Measurements from ENCODE around the gene SLC49A3.
"Not testable (repeated sequence)": the region's sequence is repeated elsewhere in the genome, so short reads cannot be mapped to it uniquely, and the experiment has no call there.

The SLC49A3 gene

DNA sequence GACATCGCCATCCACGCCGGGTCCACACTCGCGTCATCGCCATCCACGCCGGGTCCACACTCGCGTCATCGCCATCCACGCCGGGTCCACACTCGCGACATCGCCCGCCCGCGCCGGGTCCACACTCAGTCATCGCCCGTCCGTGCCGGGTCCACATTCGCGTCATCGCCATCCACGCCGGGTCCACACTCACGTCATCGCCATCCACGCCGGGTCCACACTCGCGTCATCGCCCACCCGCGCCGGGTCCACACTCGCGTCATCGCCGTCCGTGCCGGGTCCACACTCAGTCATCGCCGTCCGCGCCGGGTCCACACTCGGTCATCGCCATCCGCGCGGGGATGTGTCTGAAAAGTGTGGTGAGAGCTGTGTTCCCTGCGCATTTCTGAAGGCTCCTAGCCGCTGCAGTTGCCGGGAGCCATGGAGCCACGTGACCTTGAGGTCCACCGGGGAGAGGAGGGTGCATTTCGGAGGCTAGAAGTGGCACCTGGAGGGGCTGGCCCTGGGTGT lies 34.0 kb upstream of the SLC49A3 start:
- DNase-seq (ENCODE audit: insufficient read length, low spot score) (no peak), FAIRE-seq (no peak)

GRCh38 chr4:722169-722725 lies 33.3 kb upstream of the SLC49A3 start:
- no peak for DNase-seq (ENCODE audit: insufficient read length, low spot score)
- FAIRE-seq = no peak

DNA sequence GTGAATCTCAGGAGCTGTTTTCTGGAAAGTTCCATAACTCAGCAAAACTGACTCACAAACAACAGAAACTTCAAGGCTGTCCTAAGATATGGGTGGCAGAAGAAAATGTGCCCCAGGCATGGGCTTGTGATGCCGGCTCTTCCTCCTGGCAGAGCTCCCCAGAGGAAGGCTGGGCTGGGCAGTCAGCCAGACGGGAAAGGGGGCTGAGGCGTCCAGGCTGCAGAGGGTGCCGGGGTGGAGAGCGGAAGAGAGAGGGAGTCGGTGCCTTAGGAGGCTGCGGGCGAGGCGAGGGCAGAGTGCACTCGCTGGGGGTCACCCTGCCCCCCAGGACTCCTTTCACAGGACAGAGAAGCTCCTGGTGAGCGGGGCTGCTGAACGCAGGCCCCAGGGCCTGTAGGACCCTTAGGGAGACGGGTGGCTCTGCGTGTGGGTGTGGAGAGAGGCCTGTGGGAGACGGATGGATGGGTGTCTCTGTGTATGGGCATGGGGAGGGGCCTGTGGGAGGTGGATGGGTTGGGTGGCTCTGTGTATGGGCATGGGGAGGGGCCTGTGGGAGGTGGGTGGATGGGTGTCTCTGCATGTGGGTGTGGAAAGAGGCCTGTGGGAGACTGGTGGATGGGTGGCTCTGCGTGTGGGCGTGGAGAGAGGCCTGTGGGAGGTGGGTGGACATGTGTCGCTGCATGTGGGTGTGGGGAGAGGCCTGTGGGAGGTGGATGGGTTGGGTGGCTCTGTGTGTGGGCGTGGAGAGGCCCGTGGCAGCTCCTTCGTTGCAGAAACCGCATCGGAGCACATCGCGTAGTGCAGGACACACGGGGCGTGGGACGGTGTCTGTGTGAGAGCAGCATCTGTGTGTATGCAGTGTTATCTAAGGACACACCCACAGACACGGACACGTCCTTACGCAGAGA lies 32.6 kb upstream of the SLC49A3 start:
- DNase-seq (ENCODE audit: insufficient read length, low spot score) (no peak), FAIRE-seq (no peak)

GRCh38 chr4:720111-720860 lies 31.3 kb upstream of the SLC49A3 start:
- FAIRE-seq = no peak
- no peak for DNase-seq (ENCODE audit: insufficient read length, low spot score)

DNA sequence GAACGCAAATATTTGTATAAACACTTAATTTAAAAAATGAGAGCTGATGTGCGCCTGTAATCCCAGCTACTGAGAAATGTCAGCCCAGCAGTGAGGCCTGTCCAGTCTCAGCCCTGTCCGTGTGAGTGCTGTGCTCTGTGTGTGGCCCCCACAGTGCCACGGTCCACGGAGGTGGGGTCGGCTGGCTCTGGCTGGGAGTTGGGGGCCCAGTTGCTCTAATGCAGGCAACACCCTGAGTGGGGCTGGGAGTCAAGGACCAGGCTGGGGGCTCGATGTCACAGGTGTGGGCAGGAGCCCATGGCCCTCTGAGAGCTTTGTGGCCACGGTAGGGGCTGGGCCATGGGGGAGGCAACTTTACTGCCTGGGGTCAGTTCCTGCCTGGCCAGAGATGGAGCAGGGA lies 29.5 kb upstream of the SLC49A3 start:
- no peak for FAIRE-seq

DNA sequence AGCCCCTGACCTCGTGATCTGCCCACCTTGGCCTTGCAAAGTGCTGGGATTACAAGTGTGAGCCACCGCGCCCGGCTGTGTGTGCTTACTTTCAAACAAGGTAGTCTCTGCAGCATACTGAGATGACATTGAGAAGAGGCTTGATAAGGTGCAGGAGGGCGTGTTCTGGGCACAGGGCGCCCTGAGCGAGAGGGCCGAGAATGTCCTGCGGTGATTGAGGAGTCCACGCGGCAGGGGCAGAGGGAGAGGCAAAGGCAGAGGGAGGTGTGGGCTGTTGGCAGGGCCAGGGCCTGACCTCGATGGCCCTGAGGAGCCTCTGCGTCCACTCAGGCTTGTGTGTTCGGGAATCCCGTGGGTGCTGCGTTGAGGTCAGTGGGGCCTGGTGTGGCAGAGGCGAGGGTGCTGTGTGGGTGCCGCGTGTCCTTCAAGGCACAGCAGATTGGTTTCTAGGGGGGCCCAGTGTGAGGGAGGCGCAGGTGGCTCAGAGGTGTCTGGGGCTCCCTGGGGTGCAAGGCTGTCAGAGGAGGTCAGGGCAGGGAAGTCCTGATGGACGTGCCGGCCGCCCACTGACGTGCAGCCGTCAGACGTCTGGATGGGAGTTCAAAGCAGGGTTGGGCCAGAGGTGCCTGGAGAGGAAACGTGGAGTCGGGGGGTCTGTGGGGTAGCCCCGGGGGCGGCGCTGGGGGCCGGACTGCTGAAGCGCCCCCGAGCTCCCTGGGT lies 28.8 kb upstream of the SLC49A3 start:
- FAIRE-seq = no peak
- no peak for DNase-seq (ENCODE audit: insufficient read length, low spot score)

More for the DNA sequence above, 29.5 kb upstream of the SLC49A3 start:
- no peak for DNase-seq (ENCODE audit: insufficient read length, low spot score)

DNA sequence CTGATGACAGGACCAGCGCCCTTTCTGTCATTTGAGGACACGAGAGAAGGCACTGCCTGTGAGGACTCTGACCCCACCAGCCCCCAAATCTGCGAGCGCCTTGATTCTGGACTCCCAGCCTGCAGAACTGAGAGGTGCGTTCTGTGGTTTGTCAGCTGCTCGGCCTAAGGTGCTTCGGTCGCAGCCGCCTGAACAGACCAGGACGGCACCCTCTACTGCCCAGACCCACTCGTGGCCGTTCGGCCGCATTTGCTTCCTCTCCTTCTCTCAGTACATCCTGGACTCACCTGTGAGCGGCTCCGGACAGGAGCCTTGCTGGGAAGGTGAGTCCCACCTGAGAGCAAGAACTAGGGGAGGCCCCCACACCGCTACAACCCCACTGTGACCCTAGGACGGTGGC lies 25.1 kb upstream of the SLC49A3 start:
- FAIRE-seq = no peak

GRCh38 chr4:712916-713632 lies 24.1 kb upstream of the SLC49A3 start:
- FAIRE-seq (no peak), DNase-seq (ENCODE audit: insufficient read length, low spot score) (no peak)

More for the DNA sequence above, 25.1 kb upstream of the SLC49A3 start:
- DNase-seq (ENCODE audit: insufficient read length, low spot score) = no peak

DNA sequence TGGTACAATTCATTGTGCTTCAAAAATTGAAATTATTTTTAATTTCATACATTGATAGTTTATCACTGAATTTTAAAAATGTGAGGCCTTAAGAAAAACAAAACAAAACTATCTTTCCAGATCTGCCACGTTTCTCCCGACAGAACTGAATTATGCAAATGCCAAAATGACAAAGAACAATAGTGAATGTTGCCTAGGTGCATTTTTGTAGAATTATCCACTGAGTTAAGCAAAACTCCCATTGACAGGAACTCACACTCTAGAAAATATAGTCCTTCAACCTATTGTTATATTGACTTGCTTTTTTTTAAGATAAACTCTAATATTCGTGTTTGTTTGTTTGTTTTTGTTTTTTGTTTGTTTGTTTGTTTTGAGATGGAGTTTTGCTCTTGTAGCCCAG lies 23.1 kb upstream of the SLC49A3 start:
- no peak for FAIRE-seq
- DNase-seq (ENCODE audit: insufficient read length, low spot score) = no peak

DNA sequence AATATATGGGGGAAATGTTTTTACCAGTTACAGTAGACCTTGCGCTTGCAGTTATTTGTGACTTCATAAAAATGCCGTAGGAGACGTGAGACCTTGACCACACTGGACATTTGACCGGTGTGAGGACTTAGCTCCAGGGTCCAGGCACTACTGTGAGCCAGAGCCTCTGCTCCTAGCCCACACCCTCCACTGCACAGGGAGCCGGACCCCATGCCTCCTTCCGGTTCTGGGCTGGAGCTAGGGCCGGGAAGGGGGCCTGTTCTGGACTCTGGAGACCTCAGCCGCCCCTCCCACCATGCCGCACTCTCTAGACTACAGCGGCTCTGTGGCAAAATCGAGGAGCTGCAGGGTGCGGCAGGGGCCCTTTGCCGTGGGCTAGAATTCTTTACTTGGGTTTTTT lies 22.0 kb upstream of the SLC49A3 start:
- FAIRE-seq (no peak), DNase-seq (ENCODE audit: insufficient read length, low spot score) (no peak)

- FAIRE-seq (no peak), DNase-seq (ENCODE audit: insufficient read length, low spot score) (no peak)
Measured at GRCh38 chr4:710116-710515, 21.2 kb upstream of the SLC49A3 start.

GRCh38 chr4:709348-709747 lies 20.4 kb upstream of the SLC49A3 start:
- DNase-seq (ENCODE audit: insufficient read length, low spot score) (no peak), FAIRE-seq (no peak)

DNA sequence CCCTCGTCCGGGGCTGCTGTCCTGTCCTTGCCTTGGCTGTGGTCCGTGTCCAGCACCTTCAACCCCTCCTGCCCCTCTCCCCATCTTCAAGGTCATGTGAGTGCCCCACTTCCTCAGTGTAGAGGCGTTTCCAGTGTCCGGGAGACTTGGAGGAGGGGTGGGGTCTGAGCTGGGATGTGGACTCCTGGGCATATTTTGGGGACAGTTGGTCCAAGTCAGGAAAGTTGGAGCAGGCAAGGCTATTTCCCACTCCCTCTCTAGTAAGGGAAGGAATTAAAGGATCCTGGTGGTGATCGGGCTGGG lies 19.6 kb upstream of the SLC49A3 start:
- no peak for FAIRE-seq

GRCh38 chr4:707929-708630 lies 19.1 kb upstream of the SLC49A3 start:
- no peak for DNase-seq (ENCODE audit: insufficient read length, low spot score)
- FAIRE-seq = no peak

More for the DNA sequence above, 19.6 kb upstream of the SLC49A3 start:
- no peak for DNase-seq (ENCODE audit: insufficient read length, low spot score)

DNA sequence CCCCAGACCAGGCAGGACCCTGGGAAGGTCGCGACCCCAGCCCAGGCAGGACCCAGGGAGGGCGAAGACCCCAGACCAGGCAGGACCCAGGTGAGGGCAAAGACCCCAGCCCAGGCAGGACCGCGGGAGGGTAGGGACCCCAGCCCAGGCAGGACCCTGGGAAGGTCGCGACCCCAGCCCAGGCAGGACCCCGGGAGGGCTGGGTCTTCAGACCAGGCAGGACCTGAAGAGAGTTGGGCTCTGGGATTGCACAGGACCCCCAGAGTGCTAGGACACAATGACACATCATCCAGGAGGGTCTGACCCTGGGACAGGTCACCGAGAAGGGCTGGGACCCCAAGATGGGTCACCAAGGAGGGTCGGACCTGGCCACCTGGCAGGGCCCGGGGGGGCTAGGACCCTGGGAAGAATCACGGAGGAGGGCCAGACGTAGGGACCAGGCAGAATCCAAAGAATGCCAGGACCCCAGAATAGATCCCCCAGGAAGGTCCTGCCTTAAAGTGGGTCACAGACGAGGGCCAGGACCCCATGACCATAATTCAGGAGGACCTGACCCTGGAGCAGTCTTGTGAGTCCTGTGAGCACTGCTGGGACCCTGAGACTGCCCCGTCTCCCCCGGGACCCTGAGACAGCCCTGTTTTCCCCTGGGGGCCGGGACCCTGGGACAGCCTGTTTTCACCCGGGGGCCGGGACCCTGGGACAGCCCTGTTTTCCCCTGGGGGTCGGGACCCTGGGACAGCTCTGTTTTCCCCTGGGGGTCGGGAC lies 18.1 kb upstream of the SLC49A3 start:
- DNase-seq (ENCODE audit: insufficient read length, low spot score) = no peak
- no peak for FAIRE-seq

DNA sequence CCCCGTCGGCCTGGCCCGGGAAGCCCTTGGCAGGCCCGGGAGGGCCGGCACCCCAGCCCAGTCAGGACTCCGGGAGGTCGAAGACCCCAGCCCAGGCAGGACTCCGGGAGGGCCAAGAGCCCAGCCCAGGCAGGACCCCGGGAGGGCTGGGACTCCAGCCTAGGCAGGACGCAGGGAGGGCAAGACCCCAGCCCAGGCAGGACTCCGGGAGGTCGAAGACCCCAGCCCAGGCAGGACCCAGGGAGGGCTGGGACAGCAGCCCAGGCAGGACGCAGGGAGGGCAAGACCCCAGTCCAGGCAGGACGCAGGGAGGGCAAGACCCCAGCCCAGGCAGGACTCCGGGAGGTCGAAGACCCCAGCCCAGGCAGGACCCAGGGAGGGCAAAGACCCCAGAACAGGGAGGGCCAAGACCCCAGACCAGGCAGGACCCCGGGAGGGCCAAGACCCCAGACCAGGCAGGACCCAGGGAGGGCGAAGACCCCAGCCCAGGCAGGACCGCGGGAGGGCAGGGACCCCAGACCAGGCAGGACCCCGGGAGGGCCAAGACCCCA lies 17.2 kb upstream of the SLC49A3 start:
- DNase-seq (ENCODE audit: insufficient read length, low spot score) = not testable (repeated sequence)
- FAIRE-seq = peak; percentile 60

- FAIRE-seq = peak; percentile 90
- peak; percentile 99 for DNase-seq (ENCODE audit: insufficient read length, low spot score)
Measured at GRCh38 chr4:705278-706082, 16.5 kb upstream of the SLC49A3 start, which contains the start of gene PCGF3. Gene PCGF3 (plus strand): TSS chr4:705832. CDS start chr4:733681, 27,849 bp downstream.

DNA sequence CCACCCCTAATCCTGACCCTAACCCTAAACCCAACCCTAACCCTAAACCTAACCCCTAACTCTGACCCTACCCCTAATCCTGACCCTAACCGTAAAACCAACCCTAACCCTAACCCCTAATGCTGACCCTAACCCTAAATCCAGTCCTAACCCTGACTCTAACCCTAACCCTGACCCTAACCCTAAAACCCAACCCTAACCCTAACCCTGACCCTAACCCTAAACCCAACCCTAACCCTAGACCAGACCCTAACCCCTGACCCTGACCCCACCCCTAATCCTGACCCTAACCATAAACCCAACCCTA lies 16.0 kb upstream of the SLC49A3 start:
- FAIRE-seq = no peak
- DNase-seq (ENCODE audit: insufficient read length, low spot score) = no peak

Data from GM19239 (cell line).